Endothelial cell of umbilical vein (primary cell): ENCODE results near the gene CAV2. TPM values are rescaled to one million over a fixed set of nuclear protein-coding genes. Genes with fewer than 3 reads are reported as not detected.
A peak's percentile ranks its signal among the peaks of the same experiment; 100 is the strongest.

Experiments
- BruUV-seq: library from RNA; stranded (reverse); fragments of 400-500 nt; replicated peaks from 2 replicates; lab custom pipeline; 2021; lab: Mats Ljungman, UMichigan
- CTCF ChIA-PET: fragments of 300-600, 350-600 bp; sonication (Branson Sonifier 250); formaldehyde crosslinking; loops from one replicate; lab custom pipeline; 2021; ENCODE audit warnings: antibody characterized with exemption, inconsistent platforms; lab: Charles Lee
- POLR2A ChIA-PET: fragments of 300-600, 350-600 bp; sonication (Branson Sonifier 250); formaldehyde crosslinking; loops from one replicate; lab custom pipeline; 2021; ENCODE audit warnings: antibody characterized with exemption, inconsistent platforms; lab: Charles Lee
- DNase-seq: peaks from one replicate; pipeline ENCODE4 v3.0.0-alpha.2; 2011; ENCODE audit warnings: low read depth, low spot score
- FAIRE-seq: peaks from 2 replicates; lab custom pipeline; 2011; peaks lifted over from hg19 to GRCh38; lab: Jason Lieb, UNC
- H2AFZ ChIP-seq: 2 replicates; pipeline ENCODE4 v1.6.0; 2012; ENCODE audit warnings: low read depth, low read length, control low read depth, inconsistent platforms
- H3K27ac ChIP-seq: 2 replicates; pipeline ENCODE4 v1.5.1; 2011; ENCODE audit warnings: low read depth, mild to moderate bottlenecking, control low read depth, low read length, moderate library complexity; ENCODE audit not compliant: insufficient read depth
- H3K27me3 ChIP-seq, 2 experiments: 2 replicates each; pipeline versions ENCODE4 v1.6.0 to v1.6.1; 2011; ENCODE audit warnings: low read length in 2 of 2, mixed read lengths in 1 of 2; ENCODE audit not compliant: control insufficient read depth in 2 of 2, insufficient read depth in 2 of 2
- H3K36me3 ChIP-seq, 2 experiments: 2 replicates in 1 of 2; 3 replicates in 1 of 2; pipeline ENCODE4 v1.5.1; 2011; ENCODE audit warnings: low read length in 2 of 2, mild to moderate bottlenecking in 1 of 2, moderate library complexity in 1 of 2; ENCODE audit not compliant: control insufficient read depth in 2 of 2, insufficient read depth in 2 of 2; ENCODE audit errors: extremely low read depth in 1 of 2
- H3K4me1 ChIP-seq: 3 replicates; pipeline ENCODE4 v1.5.1; 2011; ENCODE audit warnings: mild to moderate bottlenecking, low read length; ENCODE audit not compliant: control insufficient read depth, insufficient read depth; ENCODE audit errors: extremely low read depth
- H3K4me2 ChIP-seq: 2 replicates; pipeline ENCODE4 v1.6.1; 2011; ENCODE audit warnings: low read length, control low read depth, mixed read lengths; ENCODE audit not compliant: insufficient read depth
- H3K4me3 ChIP-seq, 3 experiments: fragments of 200-600 bp in 1 of 3; sonication (generic), shearing (Covaris generic) in 1 of 3; replicated peaks in 1 of 3; 2 replicates each; pipeline ENCODE4 v1.5.1; 2011 to 2016; ENCODE audit warnings: control low read depth in 3 of 3, low read length in 3 of 3, mild to moderate bottlenecking in 2 of 3, inconsistent platforms in 1 of 3, low read depth in 1 of 3, moderate library complexity in 1 of 3; ENCODE audit not compliant: insufficient read depth in 1 of 3
- H3K79me2 ChIP-seq: 2 replicates; pipeline ENCODE4 v1.6.0; 2012; ENCODE audit warnings: low read length, inconsistent platforms; ENCODE audit not compliant: control insufficient read depth, insufficient read depth
- H3K9ac ChIP-seq: replicated peaks from 2 replicates; pipeline ENCODE3; 2011; ENCODE audit warnings: low read length, control low read depth; ENCODE audit not compliant: insufficient read depth; ENCODE audit errors: extremely low read depth
- H3K9me1 ChIP-seq: replicated peaks from 3 replicates; pipeline ENCODE4 v1.6.0; 2011; ENCODE audit warnings: mild to moderate bottlenecking, low read length; ENCODE audit not compliant: control insufficient read depth, insufficient read depth; ENCODE audit errors: extremely low read depth
- H3K9me3 ChIP-seq: replicated peaks from 2 replicates; pipeline ENCODE4 v1.5.1; 2012; ENCODE audit warnings: low read length, inconsistent platforms; ENCODE audit not compliant: control insufficient read depth, insufficient read depth
- H4K20me1 ChIP-seq: replicated peaks from 2 replicates; pipeline ENCODE3; 2011; ENCODE audit warnings: mild to moderate bottlenecking, low read length; ENCODE audit not compliant: control insufficient read depth, insufficient read depth; ENCODE audit errors: extremely low read depth
- CTCF ChIP-seq, 2 donors: IDR thresholded peaks; 1 replicate in 1 of 2; 2 replicates in 1 of 2; pipeline ENCODE4 v1.5.1; 2011; ENCODE audit warnings: low read length in 2 of 2, mild to moderate bottlenecking in 2 of 2, moderate library complexity in 2 of 2, control low read depth in 1 of 2, inconsistent platforms in 1 of 2, low read depth in 1 of 2; ENCODE audit not compliant: insufficient read depth in 1 of 2; ENCODE audit errors: extremely low read depth in 1 of 2
- EZH2 ChIP-seq: IDR thresholded peaks from 2 replicates; pipeline ENCODE4 v1.6.1; 2012; ENCODE audit warnings: borderline replicate concordance, low read depth, mild to moderate bottlenecking, moderate library complexity, low read length, inconsistent platforms; ENCODE audit not compliant: severe bottlenecking
- FOS ChIP-seq: IDR thresholded peaks from 2 replicates; pipeline ENCODE4 v1.6.1; 2011; ENCODE audit warnings: mild to moderate bottlenecking, low read length, moderate library complexity, borderline replicate concordance; ENCODE audit not compliant: insufficient read depth
- GATA2 ChIP-seq: IDR thresholded peaks from 2 replicates; pipeline ENCODE4 v1.7.0; 2011; ENCODE audit warnings: low read depth, mild to moderate bottlenecking, moderate library complexity, mixed read lengths, low read length; ENCODE audit not compliant: insufficient read length, insufficient read depth
- MAX ChIP-seq: IDR thresholded peaks from 2 replicates; pipeline ENCODE4 v1.6.1; 2011; ENCODE audit not compliant: insufficient read depth, insufficient read length
- MYC ChIP-seq: IDR thresholded peaks from one replicate; pipeline ENCODE4 v1.6.1; 2011; ENCODE audit warnings: mild to moderate bottlenecking, low read depth, low read length
- POLR2A ChIP-seq: IDR thresholded peaks from 2 replicates; pipeline ENCODE4 v1.6.1; 2012; ENCODE audit warnings: low read depth, mild to moderate bottlenecking, control low read depth, low read length
- POLR2AphosphoS5 ChIP-seq: IDR thresholded peaks from 2 replicates; pipeline ENCODE4 v1.6.1; 2012; ENCODE audit warnings: low read depth, mild to moderate bottlenecking, control low read depth, low read length, moderate library complexity; ENCODE audit not compliant: insufficient read depth
- dilution Hi-C: fragments of 300-500 bp; cut with MboI; formaldehyde crosslinking; loops from one replicate; pipeline ENCODE4 v1.15.0; 2019; ENCODE audit warnings: low sequenced_read_pairs; ENCODE audit not compliant: extremely low pct_ligation_motif_present
- intact Hi-C: fragments of 100-400 bp; cut with micrococcal nuclease; formaldehyde crosslinking; loops from one replicate; pipeline ENCODE4 v1.10.0; 2022
- polyA plus RNA-seq, 4 experiments: library from polyadenylated mRNA; depleted of rRNA in 3 of 4; stranded (reverse) in 3 of 4; unstranded in 1 of 4; fragments of >200 nt; gene quantifications; 2 replicates each; pipeline versions ENCODE4 v1.2.1 to v1.2.3, GENCODE V29; 2011 to 2012; ENCODE audit warnings: missing spikeins in 1 of 4
- total RNA-seq: library from RNA; stranded (reverse); gene quantifications from 2 replicates; pipeline ENCODE4 v1.2.3, GENCODE V29; 2021

CAV2 gene
- total and polyA plus RNA-seq, 2 donors (not counting 3 experiments of a cell fraction or from before 2014, with no cell fraction given): 179 to 327 TPM

- intact Hi-C loops (loop anchor here (1.0 kb wide), 2 partner anchors 11 to 23 kb away; no protein-coding TSS in a partner anchor), dilution Hi-C loops (loop anchor here (25.0 kb wide), 2 partner anchors 164 to 239 kb away; no protein-coding TSS in a partner anchor)
- H3K27ac ChIP-seq: peak overlapping the region; percentile 83
- H3K9me1 ChIP-seq: no peaks in the 10 kb centered on the region
- H3K4me3 ChIP-seq: peak overlapping the region; percentile 59 to 86 (median 82)
- H3K79me2 ChIP-seq: peaks cover 59% of the 10 kb centered on the region
- CTCF ChIA-PET: interaction anchor here (0.7 to 2.2 kb wide), 11 partner anchors 10 to 321 kb away, joined by 3 to 13 read pairs (median 5); no protein-coding TSS in a partner anchor
- H3K4me2 ChIP-seq: peak overlapping the region; percentile 95
- TF ChIP-seq GATA2 (peak; percentile 89), POLR2A (peak; percentile 15), POLR2AphosphoS5 (peak; percentile 66), EZH2 (no peak), CTCF (IDR thresholded peaks at IDR 0.05; ENCODE audit: extremely low read depth in 1 of 2, insufficient read depth in 1 of 2, low read depth in 1 of 2, low read length in 2 of 2) (no peak), MAX (no peak), MYC (no peak), FOS (peak; percentile 17)
- H3K9ac ChIP-seq: peak overlapping the region; percentile 91
- DNase-seq (peak; percentile 86), FAIRE-seq (peak; percentile 91)
- H3K27me3 ChIP-seq: no peaks in the 10 kb centered on the region
- peaks cover 0 to 11% of the 10 kb centered on the region in 2 experiments for H3K36me3 ChIP-seq
- H3K4me1 ChIP-seq: peaks cover 48% of the 10 kb centered on the region
- no TSS peak for BruUV-seq
- no peak overlapping the region for H2AFZ ChIP-seq
- POLR2A ChIA-PET: interaction anchor here (0.6 to 1.6 kb wide), 3 partner anchors 10 to 38 kb away, joined by 3 to 8 read pairs (median 4); no protein-coding TSS in a partner anchor
- no peaks in the 10 kb centered on the region for H3K9me3 ChIP-seq
- H4K20me1 ChIP-seq: no peaks in the 10 kb centered on the region
These were observed 2.1 kb downstream of the CAV2 start for GRCh38 chr7:116501425-116502167.
